Bladder microvascular endothelial cell (primary cell): ENCODE measurements around the gene C10orf53. TPM values are rescaled to one million over a fixed set of nuclear protein-coding genes. Genes with fewer than 3 reads are reported as not detected.

Experiments
- total RNA-seq: library from RNA; depleted of rRNA; stranded (reverse); fragments of >200 nt; gene quantifications from 2 replicates; pipeline ENCODE4 v1.2.3, GENCODE V29; 2014

The C10orf53 gene
- not detected in 2 replicates for total RNA-seq

GRCh38 chr10:49679480-49679893 is at the start of gene C10orf53:
Gene C10orf53 (plus strand): TSS chr10:49679651. CDS start chr10:49679698, 47 bp downstream.

Other genes with a start within 250 kb of the C10orf53 start
- 7.3 and 19.8 TPM in 2 replicates for gene ERCC6, start 140.5 kb upstream of the C10orf53 start, total RNA-seq
- not detected in 2 replicates for gene SLC18A3, start 69.3 kb upstream of the C10orf53 start, total RNA-seq
- not detected in 2 replicates for gene CHAT, start 65.6 kb upstream of the C10orf53 start, total RNA-seq
- 0.16 and 0.25 TPM in 2 replicates for gene OGDHL, start 82.7 kb downstream of the C10orf53 start, total RNA-seq